ENCODE measurements around the gene AGO1. TPM values are rescaled to one million over a fixed set of nuclear protein-coding genes. Genes with fewer than 3 reads are reported as not detected.
A peak's percentile ranks its signal among the peaks of the same experiment; 100 is the strongest.
"Not testable (repeated sequence)": the region's sequence is repeated elsewhere in the genome, so short reads cannot be mapped to it uniquely, and the experiment has no call there.

Gene AGO1
- total RNA-seq, 2 experiments from 2014 or later, result 28.8 TPM

- POLR2A ChIA-PET; H3K9me3 Mint-ChIP-seq; DNase-seq; H3K27me3 Mint-ChIP-seq; H3K36me3 Mint-ChIP-seq; intact Hi-C loops (cut with micrococcal nuclease); H3K4me3 Mint-ChIP-seq; H3K27ac Mint-ChIP-seq; H3K4me1 Mint-ChIP-seq (ENCODE audit: low read depth): not testable (repeated sequence)
- CTCF ChIA-PET, result interaction anchor here (2.9 kb wide), 1 partner anchor 9 kb away, joined by 14 read pairs; the partner anchor contains the start of gene AGO1
These were observed 8.9 kb upstream of the AGO1 start for GRCh38 chr1:35874115-35874514.

- H3K36me3 Mint-ChIP-seq, result no peaks in the 10 kb centered on the region
- CTCF ChIA-PET, result no interaction called here
These were observed 6.0 kb upstream of the AGO1 start for GRCh38 chr1:35876988-35877387.

GRCh38 chr1:35881850-35882273, 1.1 kb upstream of the AGO1 start:
- POLR2A ChIA-PET, result no interaction called here
- CTCF ChIA-PET, result interaction anchor here (1.0 to 3.1 kb wide), 8 partner anchors 8 to 343 kb away, joined by 3 to 17 read pairs (median 8); partner anchors contain the start of genes AGO3 and CLSPN
- Mint-ChIP-seq H3K9me3 (no peaks in the 10 kb centered on the region), H3K36me3 (no peaks in the 10 kb centered on the region), H3K4me3 (no peak overlapping the region), H3K4me1 (ENCODE audit: low read depth) (peaks cover 38% of the 10 kb centered on the region), H3K27ac (no peak overlapping the region), H3K27me3 (no peaks in the 10 kb centered on the region)
- intact Hi-C loops (cut with micrococcal nuclease), result loop anchor here (2.0 kb wide), 1 partner anchor 207 kb away; the partner anchor contains the start of gene ADPRS
- no peak for DNase-seq

More at GRCh38 chr1:35876988-35877387, 6.0 kb upstream of the AGO1 start:
- DNase-seq, result no peak
- H3K27ac Mint-ChIP-seq, result no peak overlapping the region
- H3K9me3 Mint-ChIP-seq, result no peaks in the 10 kb centered on the region
- no peaks in the 10 kb centered on the region for H3K27me3 Mint-ChIP-seq
- H3K4me3 Mint-ChIP-seq, result no peak overlapping the region
- intact Hi-C loops (cut with micrococcal nuclease), result no loop called here
- H3K4me1 Mint-ChIP-seq (ENCODE audit: low read depth), result peaks cover 3% of the 10 kb centered on the region
- POLR2A ChIA-PET, result no interaction called here

- ChIA-PET CTCF (interaction anchor here (0.8 to 3.1 kb wide), 14 partner anchors 9 to 211 kb away, joined by 3 to 17 read pairs (median 6); partner anchors contain the start of genes AGO3 and CLSPN), POLR2A (interaction anchor here (1.4 to 1.8 kb wide), 2 partner anchors 48 to 114 kb away, joined by 3 to 9 read pairs; partner anchors contain the start of gene AGO3)
- Mint-ChIP-seq H3K36me3 (no peaks in the 10 kb centered on the region), H3K9me3 (no peaks in the 10 kb centered on the region), H3K4me1 (ENCODE audit: low read depth) (peaks cover 43% of the 10 kb centered on the region), H3K27ac (no peak overlapping the region), H3K4me3 (peak overlapping the region; percentile 54), H3K27me3 (no peaks in the 10 kb centered on the region)
- no peak for DNase-seq
- intact Hi-C loops (cut with micrococcal nuclease), result loop anchor here (2.0 kb wide), 1 partner anchor 206 kb away; the partner anchor contains the start of gene ADPRS
These were observed 444 bp upstream of the AGO1 start for GRCh38 chr1:35882586-35882944.

GRCh38 chr1:35883635-35884101, 659 bp downstream of the AGO1 start:
- Mint-ChIP-seq H3K4me1 (ENCODE audit: low read depth) (peaks cover 46% of the 10 kb centered on the region), H3K27ac (peak overlapping the region; percentile 61), H3K4me3 (peak overlapping the region; percentile 92), H3K9me3 (no peaks in the 10 kb centered on the region), H3K36me3 (peaks cover 3% of the 10 kb centered on the region), H3K27me3 (no peaks in the 10 kb centered on the region)
- CTCF ChIA-PET, result interaction anchor here (0.6 to 3.1 kb wide), 29 partner anchors 8 to 954 kb away, joined by 3 to 17 read pairs (median 4); partner anchors contain the start of genes AGO3 and CLSPN
- POLR2A ChIA-PET, result interaction anchor here (0.6 to 1.8 kb wide), 3 partner anchors 47 to 115 kb away, joined by 3 to 9 read pairs (median 3); partner anchors contain the start of gene AGO3
- peak; percentile 57 for DNase-seq
- intact Hi-C loops (cut with micrococcal nuclease), result loop anchor here (1.0 to 2.0 kb wide), 2 partner anchors 48 to 205 kb away; partner anchors contain the start of genes ADPRS and AGO3

- DNase-seq, result no peak
- Mint-ChIP-seq H3K9me3 (no peaks in the 10 kb centered on the region), H3K27me3 (no peaks in the 10 kb centered on the region), H3K36me3 (peaks cover 6% of the 10 kb centered on the region), H3K4me1 (ENCODE audit: low read depth) (peaks cover 46% of the 10 kb centered on the region), H3K4me3 (no peak overlapping the region), H3K27ac (no peak overlapping the region)
- intact Hi-C loops (cut with micrococcal nuclease), result no loop called here
- POLR2A ChIA-PET, result no interaction called here
- CTCF ChIA-PET, result no interaction called here
These were observed 1.9 kb downstream of the AGO1 start for GRCh38 chr1:35884934-35885333.

DNA sequence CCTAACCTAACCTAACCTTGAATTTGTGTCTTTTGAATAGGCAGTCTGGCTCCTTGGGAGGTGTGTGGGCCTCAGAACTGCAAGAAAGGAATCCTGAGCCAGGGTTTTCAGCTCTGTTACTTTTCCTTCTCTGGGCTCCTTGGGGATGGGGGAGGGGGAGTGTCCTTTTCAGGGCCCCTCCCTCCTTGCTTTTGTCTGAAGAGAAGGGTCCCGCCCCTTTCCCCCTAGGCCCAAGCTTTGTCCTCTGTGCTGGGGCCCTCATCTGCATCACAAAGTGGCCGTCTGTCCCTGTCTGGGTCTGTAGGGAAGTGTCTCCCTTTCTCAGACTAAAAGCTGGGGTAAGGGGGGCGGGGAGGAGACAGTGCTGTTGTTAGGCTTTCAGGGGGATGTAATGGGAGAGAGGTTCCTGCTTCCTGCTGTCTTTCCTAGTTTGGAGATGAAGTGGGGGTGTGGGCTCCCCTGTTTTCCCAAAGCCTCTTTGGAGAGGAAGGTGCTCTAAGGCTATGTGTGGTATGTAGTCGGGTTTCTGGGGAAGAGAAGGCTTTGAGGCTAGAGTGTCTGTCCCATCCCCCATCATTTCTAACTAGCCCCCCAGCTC, 3.1 kb downstream of the AGO1 start:
- Mint-ChIP-seq H3K36me3 (peaks cover 7% of the 10 kb centered on the region), H3K9me3 (no peaks in the 10 kb centered on the region), H3K4me1 (ENCODE audit: low read depth) (peaks cover 46% of the 10 kb centered on the region), H3K4me3 (no peak overlapping the region), H3K27ac (no peak overlapping the region), H3K27me3 (no peaks in the 10 kb centered on the region)
- ChIA-PET CTCF (no interaction called here), POLR2A (no interaction called here)
- no peak for DNase-seq
- intact Hi-C loops (cut with micrococcal nuclease), result no loop called here

DNA sequence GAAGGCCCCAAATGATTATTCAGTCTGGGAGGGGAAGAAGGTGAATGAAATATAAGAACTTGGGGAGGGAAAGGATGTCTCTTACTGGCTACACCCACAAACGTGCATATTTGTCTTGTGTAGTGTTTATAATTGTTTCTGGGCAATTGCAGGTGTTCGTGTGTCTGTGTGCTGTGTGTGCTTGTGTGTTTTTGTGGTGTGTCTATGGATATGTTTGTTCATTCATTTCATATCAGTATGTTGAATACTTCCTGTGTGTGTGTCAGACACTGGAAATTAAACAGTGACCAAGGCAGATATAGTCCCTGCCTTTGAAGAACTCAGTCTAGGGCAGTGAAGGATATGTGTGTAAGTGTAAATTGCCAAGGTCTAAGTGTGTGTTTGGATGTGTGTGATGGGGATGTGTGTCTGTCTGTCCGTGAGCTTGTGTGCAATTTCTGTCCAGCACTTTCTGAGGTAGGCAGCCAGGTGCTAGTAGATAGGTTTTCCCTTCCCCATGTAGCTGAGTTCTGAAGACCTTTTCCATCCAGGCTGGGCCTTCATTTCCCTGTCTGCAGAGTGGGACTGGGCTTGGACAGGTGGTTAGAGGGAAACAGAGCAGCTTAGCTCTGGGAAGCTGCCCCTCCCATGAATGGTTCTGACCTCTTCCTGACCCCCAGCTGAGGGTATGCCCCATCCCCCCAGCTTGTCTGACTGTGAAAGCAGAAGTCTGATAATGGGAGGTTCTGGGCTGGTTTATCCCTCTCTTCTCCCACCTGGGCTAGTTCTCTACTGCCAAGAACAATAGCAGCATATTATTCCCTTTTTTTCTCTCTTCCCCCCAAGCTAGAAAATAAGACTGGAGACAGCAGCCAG, 3.8 kb downstream of the AGO1 start:
- Mint-ChIP-seq H3K27me3 (no peaks in the 10 kb centered on the region), H3K36me3 (peaks cover 8% of the 10 kb centered on the region), H3K27ac (no peak overlapping the region), H3K9me3 (no peaks in the 10 kb centered on the region), H3K4me3 (no peak overlapping the region), H3K4me1 (ENCODE audit: low read depth) (peaks cover 44% of the 10 kb centered on the region)
- ChIA-PET POLR2A (no interaction called here), CTCF (no interaction called here)
- intact Hi-C loops (cut with micrococcal nuclease), result no loop called here
- DNase-seq, result no peak

GRCh38 chr1:35887508-35887907, 4.5 kb downstream of the AGO1 start:
- CTCF ChIA-PET, result no interaction called here
- POLR2A ChIA-PET, result no interaction called here
- no peak overlapping the region for H3K27ac Mint-ChIP-seq
- DNase-seq, result no peak
- peaks cover 37% of the 10 kb centered on the region for H3K4me1 Mint-ChIP-seq (ENCODE audit: low read depth)
- H3K36me3 Mint-ChIP-seq, result peaks cover 13% of the 10 kb centered on the region
- H3K27me3 Mint-ChIP-seq, result no peaks in the 10 kb centered on the region
- H3K9me3 Mint-ChIP-seq, result no peaks in the 10 kb centered on the region
- H3K4me3 Mint-ChIP-seq, result no peak overlapping the region
- intact Hi-C loops (cut with micrococcal nuclease), result no loop called here

GRCh38 chr1:35888255-35888654, 5.2 kb downstream of the AGO1 start:
- Mint-ChIP-seq H3K36me3 (peaks cover 13% of the 10 kb centered on the region), H3K27me3 (no peaks in the 10 kb centered on the region), H3K27ac (no peak overlapping the region), H3K4me3 (no peak overlapping the region), H3K4me1 (ENCODE audit: low read depth) (peaks cover 34% of the 10 kb centered on the region), H3K9me3 (no peaks in the 10 kb centered on the region)
- DNase-seq, result no peak
- CTCF ChIA-PET, result interaction anchor here (0.6 kb wide), 1 partner anchor 500 kb away, joined by 4 read pairs; no protein-coding TSS in a partner anchor
- POLR2A ChIA-PET, result no interaction called here
- intact Hi-C loops (cut with micrococcal nuclease), result no loop called here

DNA sequence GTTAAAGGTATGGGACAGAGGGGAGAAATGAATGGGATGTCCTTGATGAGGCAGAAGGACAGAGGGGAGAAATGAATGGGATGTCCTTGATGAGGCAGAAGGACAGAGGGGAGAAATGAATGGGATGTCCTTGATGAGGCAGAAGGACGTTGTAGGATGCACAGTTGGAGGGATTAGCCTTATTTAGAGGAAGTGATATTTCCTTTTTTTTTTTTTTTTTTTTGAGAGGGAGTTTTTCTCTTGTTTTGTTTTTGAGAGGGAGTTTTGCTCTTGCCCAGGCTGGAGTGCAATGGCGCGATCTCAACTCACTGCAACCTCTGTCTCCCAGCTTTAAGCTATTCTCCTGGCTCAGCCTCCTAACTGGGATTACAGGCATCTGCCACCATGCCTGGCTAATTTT, 6.0 kb downstream of the AGO1 start:
- H3K36me3 Mint-ChIP-seq, result peaks cover 16% of the 10 kb centered on the region
- DNase-seq; CTCF ChIA-PET; POLR2A ChIA-PET; H3K27me3 Mint-ChIP-seq; intact Hi-C loops (cut with micrococcal nuclease); H3K27ac Mint-ChIP-seq; H3K9me3 Mint-ChIP-seq; H3K4me3 Mint-ChIP-seq: not testable (repeated sequence)
- H3K4me1 Mint-ChIP-seq (ENCODE audit: low read depth), result peaks cover 31% of the 10 kb centered on the region

Measured in activated CD4-positive, alpha-beta memory T cell treated with anti-CD3 and anti-CD28 coated beads for 36 hours (primary cell).